K562 (cell line): ENCODE results near the gene CCDC27. TPM values are rescaled to one million over a fixed set of nuclear protein-coding genes. Genes with fewer than 3 reads are reported as not detected.

Source experiments
- C11orf30 ChIP-seq: fragments of 450-650 bp; IDR thresholded peaks from 2 replicates; pipeline ENCODE4 v1.6.1; 2016; ENCODE audit warnings: low read depth, mild to moderate bottlenecking
- EHMT2 ChIP-seq: fragments of 450-650 bp; IDR thresholded peaks from 2 replicates; pipeline ENCODE4 v1.6.1; 2018; ENCODE audit warnings: antibody characterized with exemption
- ELK1 ChIP-seq: sonication (generic); formaldehyde crosslinking; IDR thresholded peaks from 2 replicates; pipeline ENCODE4 v1.8.1; 2022; ENCODE audit warnings: missing genetic modification reagents
- ESRRA ChIP-seq: fragments of 450-650 bp; IDR thresholded peaks from 2 replicates; pipeline ENCODE4 v1.6.1; 2014; ENCODE audit warnings: low read depth, mild to moderate bottlenecking, moderate library complexity, borderline replicate concordance
- IRF1 ChIP-seq: sonication (generic); formaldehyde crosslinking; IDR thresholded peaks from 2 replicates; pipeline ENCODE4 v1.8.0; 2022; ENCODE audit warnings: missing genetic modification reagents, mild to moderate bottlenecking, borderline replicate concordance
- KDM5B ChIP-seq: fragments of 200-600 bp; sonication (generic); IDR thresholded peaks from 2 replicates; pipeline ENCODE4 v1.6.1; 2012; ENCODE audit warnings: low read depth, mild to moderate bottlenecking, moderate library complexity, low read length, control low read depth, inconsistent platforms; ENCODE audit not compliant: insufficient replicate concordance
- MCM5 ChIP-seq: fragments of 450-650 bp; IDR thresholded peaks from 2 replicates; pipeline ENCODE4 v1.6.1; 2016; ENCODE audit warnings: low read depth
- MIER1 ChIP-seq: fragments of 450-650 bp; IDR thresholded peaks from 2 replicates; pipeline ENCODE4 v1.6.1; 2016; ENCODE audit warnings: antibody characterized with exemption, mild to moderate bottlenecking, low read depth
- PBX2 ChIP-seq, 2 experiments: IDR thresholded peaks in 1 of 2; conservative IDR thresholded peaks in 1 of 2; 2 replicates each; pipeline ENCODE4 v1.6.1; 2016; ENCODE audit warnings: low read depth in 2 of 2, mild to moderate bottlenecking in 1 of 2, missing compliant biosample characterization in 1 of 2, missing genetic modification characterization in 1 of 2, moderate library complexity in 1 of 2
- RHOXF2B ChIP-seq: fragments of 250-450 bp; sonication (Bioruptor Pico); conservative IDR thresholded peaks from 2 replicates; pipeline ENCODE4 v1.5.1; 2021
- SOX6 ChIP-seq: fragments of 450-650 bp; IDR thresholded peaks from 2 replicates; pipeline ENCODE4 v1.6.1; 2014; ENCODE audit warnings: mild to moderate bottlenecking
- TSC22D4 ChIP-seq: fragments of 450-650 bp; IDR thresholded peaks from 2 replicates; pipeline ENCODE4 v1.6.1; 2016; ENCODE audit warnings: missing genetic modification characterization, missing biosample characterization, control low read depth
- ZBTB34 ChIP-seq: fragments of 250-450 bp; sonication (Bioruptor Pico); IDR thresholded peaks from 2 replicates; pipeline ENCODE4 v1.8.0; 2021; ENCODE audit warnings: mild to moderate bottlenecking, moderate library complexity
- ZFX ChIP-seq: sonication (generic); formaldehyde crosslinking; IDR thresholded peaks from 2 replicates; pipeline ENCODE4 v1.8.0; 2022; ENCODE audit warnings: mild to moderate bottlenecking, missing genetic modification reagents, moderate library complexity
- ZMIZ1 ChIP-seq, 2 experiments: fragments of 150-350 bp in 1 of 2; IDR thresholded peaks; 2 replicates each; pipeline ENCODE4 v1.6.1; 2012 to 2016; ENCODE audit warnings: low read depth in 2 of 2, low read length in 2 of 2, mild to moderate bottlenecking in 1 of 2, moderate library complexity in 1 of 2
- ZNF124 ChIP-seq: sonication (generic); formaldehyde crosslinking; IDR thresholded peaks from 2 replicates; pipeline ENCODE4 v1.8.1; 2022; ENCODE audit warnings: missing genetic modification reagents
- ZNF408 ChIP-seq: fragments of 250-450 bp; sonication (Bioruptor Pico); IDR thresholded peaks from 2 replicates; pipeline ENCODE4 v1.4.0; 2020; ENCODE audit warnings: low read depth, mild to moderate bottlenecking, moderate library complexity
- polyA plus RNA-seq, 8 experiments: library from polyadenylated mRNA; depleted of rRNA in 4 of 8; stranded (reverse) in 5 of 8; unstranded in 3 of 8; fragments of >200 nt; fragmentation: Nextera tagmentation in 2 of 8; fragmentation: Illumina TruSeq in 1 of 8; extraction: Ambion mirVana in 2 of 8; extraction: Trizol in 1 of 8; gene quantifications; 2 replicates each; pipeline versions ENCODE4 v1.2.1 to v1.2.3, GENCODE V29; 2011 to 2014; ENCODE audit warnings: inconsistent platforms in 1 of 8, missing spikeins in 1 of 8
- total RNA-seq, 7 experiments: library from RNA; depleted of rRNA in 6 of 7; stranded (reverse); fragments of >200 nt in 6 of 7; fragmentation: Illumina TruSeq in 2 of 7; extraction: Trizol in 2 of 7; gene quantifications; 2 replicates each; pipeline versions ENCODE4 v1.2.1 to v1.2.3, GENCODE V29; 2011 to 2021; ENCODE audit warnings: low replicate concordance in 1 of 7

Gene CCDC27
- total and polyA plus RNA-seq, 9 of the 15 experiments (the other 6 are each of a cell fraction or from before 2014, with no cell fraction given) = 0.01 to 0.04 TPM; not detected in 7

- TF ChIP-seq IRF1 (CRISPR knock-in tag) (no peak), ZNF124 (CRISPR knock-in tag) (no peak), RHOXF2B (no peak), EHMT2 (0 out of 2 replicates have a peak, but pooled peaks have one; percentile 36), ZMIZ1 (IDR thresholded peaks at IDR 0.05; ENCODE audit: low read depth in 2 of 2, low read length in 2 of 2) (peak in 1 of 2 experiments; percentile 75; a peak in 2 of 4 replicates), TSC22D4 (no peak), ESRRA (peak; percentile 67; the same call in 1 of the 2 replicates), KDM5B (peak; percentile 73), MCM5 (no peak), PBX2 (CRISPR knock-in tag; IDR thresholded peaks at IDR 0.05; ENCODE audit: low read depth) (no peak), PBX2 (tag; conservative IDR thresholded peaks at IDR 0.05; ENCODE audit: low read depth) (peak; percentile 79), ZFX (peak; percentile 66), ZNF408 (CRISPR knock-in tag) (no peak), C11orf30 (peak; percentile 95), ZBTB34 (CRISPR knock-in tag) (no peak), SOX6 (peak; percentile 55; the same call in 1 of the 2 replicates), MIER1 (no peak), ELK1 (CRISPR knock-in tag) (no peak)
These were observed 44.2 kb downstream of the CCDC27 start, which contains the start of gene LRRC47 (continued) for GRCh38 chr1:3796215-3797061.
